Parathyroid adenoma (tissue), 2 donors: ENCODE results near the gene MIA.

Source experiments
- H2AFZ ChIP-seq: fragments of 300-600 bp; sonication (generic); one replicate; pipeline ENCODE4 v1.7.0; 2017; ENCODE audit warnings: antibody characterized with exemption, mild to moderate bottlenecking
- H3K27ac ChIP-seq: fragments of 300-600 bp; sonication (generic); one replicate; pipeline ENCODE4 v1.7.0; 2017
- H3K27me3 ChIP-seq: fragments of 300-600 bp; sonication (generic); one replicate; pipeline ENCODE4 v1.7.0; 2017; ENCODE audit warnings: low read length; ENCODE audit not compliant: control insufficient read depth, insufficient read depth
- H3K36me3 ChIP-seq: fragments of 300-600 bp; sonication (generic); one replicate; pipeline ENCODE4 v1.7.0; 2017; ENCODE audit warnings: low read length; ENCODE audit not compliant: control insufficient read depth, insufficient read depth
- H3K4me1 ChIP-seq: fragments of 300-600 bp; sonication (generic); one replicate; pipeline ENCODE4 v1.7.0; 2017; ENCODE audit warnings: control low read depth
- H3K4me2 ChIP-seq: fragments of 300-600 bp; sonication (generic); one replicate; pipeline ENCODE4 v1.7.0; 2017; ENCODE audit warnings: low read length
- H3K4me3 ChIP-seq: fragments of 300-600 bp; sonication (generic); one replicate; pipeline ENCODE4 v1.7.0; 2017; ENCODE audit warnings: low read depth, low read length
- H3K79me2 ChIP-seq: fragments of 300-600 bp; sonication (generic); one replicate; pipeline ENCODE4 v1.7.0; 2017; ENCODE audit warnings: control low read depth
- H3K9ac ChIP-seq: fragments of 300-600 bp; sonication (generic); one replicate; pipeline ENCODE4 v1.7.0; 2017; ENCODE audit warnings: mild to moderate bottlenecking
- H3K9me3 ChIP-seq: fragments of 300-600 bp; sonication (generic); one replicate; pipeline ENCODE4 v1.7.0; 2017; ENCODE audit warnings: low read length; ENCODE audit not compliant: control insufficient read depth
- TF ChIP-seq, protein P1 (sequence below): fragments of 300-600 bp; sonication (generic); IDR thresholded peaks from one replicate; pipeline ENCODE4 v1.7.0; 2017; ENCODE audit warnings: antibody characterized with exemption, mild to moderate bottlenecking
- donor health status: primary hyperparathyroidism.

Gene MIA

DNA sequence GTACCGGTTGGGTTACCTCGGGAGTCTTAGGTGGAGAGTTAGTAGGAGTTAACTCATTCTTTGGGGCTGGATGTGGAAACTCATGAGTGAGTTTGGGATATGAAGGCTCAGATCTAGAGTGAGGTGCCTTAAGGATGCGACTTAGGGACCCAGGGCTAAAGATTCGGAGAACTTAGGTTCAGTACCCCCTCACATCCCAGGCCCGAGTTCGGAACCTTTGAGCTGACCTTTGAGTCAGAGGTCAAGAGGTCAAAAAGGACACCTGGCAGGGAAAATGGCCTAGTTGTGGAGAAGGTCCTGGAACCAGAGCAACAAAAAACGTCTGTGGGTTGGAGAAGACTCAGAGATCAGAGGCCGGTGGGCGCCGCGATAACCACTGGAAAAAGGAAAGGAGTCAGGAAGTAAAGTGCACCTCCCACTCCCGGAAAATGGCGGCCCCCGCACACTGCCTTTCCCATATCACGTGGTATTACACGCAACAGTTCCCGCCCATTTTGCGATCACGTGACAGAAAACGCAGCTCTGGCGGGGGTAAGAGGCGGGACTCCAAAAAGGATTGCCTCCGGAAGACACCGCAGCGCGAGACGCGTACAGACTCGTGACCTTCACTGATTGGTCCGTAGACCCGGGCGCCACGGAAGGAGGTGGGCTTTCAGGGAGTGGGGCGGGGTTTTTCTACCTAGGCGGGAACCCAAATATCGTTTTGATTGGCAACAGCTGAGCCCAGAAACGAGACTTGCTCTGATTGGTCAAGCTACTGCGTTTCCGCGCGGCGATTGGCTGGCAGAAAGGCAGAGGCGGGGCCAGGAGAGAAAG, 25.1 kb upstream of the MIA start, which contains the start of gene ACTMAP:
Gene ACTMAP, minus strand, starts transcription at position 420 of the 816 bp plus-strand sequence. CDS start 674 bp downstream, outside the sequence.
- Histone ChIP-seq H3K27me3 (no peaks in the 10 kb centered on the region), H3K27ac (peak within 1 kb of the TSS; percentile 94), H3K9me3 (no peaks in the 10 kb centered on the region), H3K36me3 (no peaks in the 10 kb centered on the region), H3K4me1 (peaks cover 11% of the 10 kb centered on the region), H3K79me2 (peaks cover 26% of the 10 kb centered on the region), H2AFZ (peak within 1 kb of the TSS; percentile 87), H3K9ac (peak within 1 kb of the TSS; percentile 42), H3K4me2 (peak within 1 kb of the TSS; percentile 99), H3K4me3 (peak within 1 kb of the TSS; percentile 98)
- TF ChIP-seq, protein P1, sequence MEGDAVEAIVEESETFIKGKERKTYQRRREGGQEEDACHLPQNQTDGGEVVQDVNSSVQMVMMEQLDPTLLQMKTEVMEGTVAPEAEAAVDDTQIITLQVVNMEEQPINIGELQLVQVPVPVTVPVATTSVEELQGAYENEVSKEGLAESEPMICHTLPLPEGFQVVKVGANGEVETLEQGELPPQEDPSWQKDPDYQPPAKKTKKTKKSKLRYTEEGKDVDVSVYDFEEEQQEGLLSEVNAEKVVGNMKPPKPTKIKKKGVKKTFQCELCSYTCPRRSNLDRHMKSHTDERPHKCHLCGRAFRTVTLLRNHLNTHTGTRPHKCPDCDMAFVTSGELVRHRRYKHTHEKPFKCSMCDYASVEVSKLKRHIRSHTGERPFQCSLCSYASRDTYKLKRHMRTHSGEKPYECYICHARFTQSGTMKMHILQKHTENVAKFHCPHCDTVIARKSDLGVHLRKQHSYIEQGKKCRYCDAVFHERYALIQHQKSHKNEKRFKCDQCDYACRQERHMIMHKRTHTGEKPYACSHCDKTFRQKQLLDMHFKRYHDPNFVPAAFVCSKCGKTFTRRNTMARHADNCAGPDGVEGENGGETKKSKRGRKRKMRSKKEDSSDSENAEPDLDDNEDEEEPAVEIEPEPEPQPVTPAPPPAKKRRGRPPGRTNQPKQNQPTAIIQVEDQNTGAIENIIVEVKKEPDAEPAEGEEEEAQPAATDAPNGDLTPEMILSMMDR: no peak

DNA sequence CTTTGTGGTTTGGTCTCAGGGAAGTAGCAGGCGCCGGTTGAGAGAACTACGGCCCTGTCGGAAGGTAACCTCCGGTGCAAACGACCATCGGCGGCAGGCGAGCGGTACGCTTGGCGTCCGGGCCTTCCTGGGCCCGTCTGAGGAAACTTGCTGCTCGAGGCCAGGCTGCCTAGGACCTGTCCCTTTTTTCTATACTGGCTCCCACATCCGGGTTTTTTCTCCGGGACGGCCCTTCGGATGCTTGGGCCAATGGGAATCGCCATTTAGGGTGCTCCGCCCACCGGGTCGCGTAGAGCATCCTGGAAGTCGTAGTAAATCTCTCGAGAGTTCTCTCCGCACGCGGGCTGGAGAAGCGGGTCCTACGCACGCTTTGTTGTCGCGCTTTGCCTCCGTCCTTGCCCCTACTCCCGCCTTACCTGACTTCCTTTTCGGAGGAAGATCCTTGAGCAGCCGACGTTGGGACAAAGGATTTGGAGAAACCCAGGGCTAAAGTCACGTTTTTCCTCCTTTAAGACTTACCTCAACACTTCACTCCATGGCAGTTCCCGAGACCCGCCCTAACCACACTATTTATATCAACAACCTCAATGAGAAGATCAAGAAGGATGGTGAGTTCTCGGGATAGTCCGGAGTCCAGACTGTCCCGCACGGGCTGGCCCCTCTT, 24.3 kb upstream of the MIA start, which contains the start of gene SNRPA:
Gene SNRPA, plus strand, starts transcription at position 330 of the 664 bp plus-strand sequence. Its CDS starts 206 bp downstream, at position 536.
- Histone ChIP-seq H3K4me1 (peaks cover 11% of the 10 kb centered on the region), H3K36me3 (no peaks in the 10 kb centered on the region), H3K9me3 (no peaks in the 10 kb centered on the region), H3K4me3 (peak within 1 kb of the TSS; percentile 98), H3K79me2 (peaks cover 27% of the 10 kb centered on the region), H3K9ac (peak within 1 kb of the TSS; percentile 42), H3K27ac (peak within 1 kb of the TSS; percentile 94), H3K4me2 (peak within 1 kb of the TSS; percentile 99), H3K27me3 (no peaks in the 10 kb centered on the region), H2AFZ (peak within 1 kb of the TSS; percentile 87)
- TF ChIP-seq, protein P1: no peak

GRCh38 chr19:40752257-40752781, 23.0 kb upstream of the MIA start:
- H3K27me3 ChIP-seq: no peaks in the 10 kb centered on the region
- peak overlapping the region; percentile 93 for H3K4me2 ChIP-seq
- H2AFZ ChIP-seq: no peak overlapping the region
- H3K27ac ChIP-seq: no peak overlapping the region
- peaks cover 11% of the 10 kb centered on the region for H3K4me1 ChIP-seq
- no peak overlapping the region for H3K4me3 ChIP-seq
- peaks cover 32% of the 10 kb centered on the region for H3K79me2 ChIP-seq
- H3K9me3 ChIP-seq: no peaks in the 10 kb centered on the region
- TF ChIP-seq, protein P1: no peak
- H3K9ac ChIP-seq: no peak overlapping the region
- no peaks in the 10 kb centered on the region for H3K36me3 ChIP-seq

GRCh38 chr19:40754611-40755247, 20.6 kb upstream of the MIA start:
- Histone ChIP-seq H3K9me3 (no peaks in the 10 kb centered on the region), H3K27me3 (no peaks in the 10 kb centered on the region), H3K9ac (no peak overlapping the region), H3K27ac (no peak overlapping the region), H3K36me3 (no peaks in the 10 kb centered on the region), H3K4me1 (peaks cover 4% of the 10 kb centered on the region), H3K4me2 (no peak overlapping the region), H3K79me2 (peaks cover 32% of the 10 kb centered on the region), H3K4me3 (no peak overlapping the region), H2AFZ (no peak overlapping the region)
- TF ChIP-seq, protein P1: no peak
